GM23338 (cell line): ENCODE measurements around the gene RGSL1. TPM values are rescaled to one million over a fixed set of nuclear protein-coding genes. Genes with fewer than 3 reads are reported as not detected.

Source experiments
- ATAC-seq: fragments of 200-7000 bp; cut with Tn5 transposase; 3 replicates; pipeline ENCODE4 v1.9.1; 2020
- DNase-seq: peaks from one replicate; pipeline ENCODE4 v3.0.0-alpha.2; 2015; ENCODE audit warnings: low spot score
- H2AFZ ChIP-seq: fragments of 200-600 bp; sonication (generic); 2 replicates; pipeline ENCODE4 v1.8.0; 2016; ENCODE audit warnings: antibody characterized with exemption, mild to moderate bottlenecking, moderate library complexity
- H3F3A ChIP-seq: fragments of 200-600 bp; sonication (generic); replicated peaks from 2 replicates; pipeline ENCODE4 v1.8.0; 2017; ENCODE audit warnings: antibody characterized with exemption, mixed run types, low read depth
- H3K27ac ChIP-seq: fragments of 200-600 bp; sonication (generic); 2 replicates; pipeline ENCODE4 v1.6.1; 2016; ENCODE audit warnings: low read depth
- H3K27me3 ChIP-seq: fragments of 200-600 bp; sonication (generic); 2 replicates; pipeline ENCODE4 v1.8.0; 2016; ENCODE audit warnings: mild to moderate bottlenecking, mixed run types, moderate library complexity; ENCODE audit not compliant: insufficient read depth
- H3K36me3 ChIP-seq: fragments of 200-600 bp; sonication (generic); 2 replicates; pipeline ENCODE4 v1.8.0; 2016; ENCODE audit warnings: mild to moderate bottlenecking; ENCODE audit not compliant: insufficient read depth
- H3K4me1 ChIP-seq: fragments of 200-600 bp; sonication (generic); 2 replicates; pipeline ENCODE4 v1.8.0; 2016; ENCODE audit warnings: mild to moderate bottlenecking, moderate library complexity; ENCODE audit not compliant: insufficient read depth
- H3K4me2 ChIP-seq: fragments of 200-600 bp; sonication (generic); 2 replicates; pipeline ENCODE4 v1.7.1; 2017; ENCODE audit warnings: mixed run types
- H3K4me3 ChIP-seq: fragments of 200-600 bp; sonication (generic); 2 replicates; pipeline ENCODE4 v1.6.1; 2016; ENCODE audit warnings: mixed run types
- H3K79me2 ChIP-seq: fragments of 200-600 bp; sonication (generic); replicated peaks from 2 replicates; pipeline ENCODE4 v1.8.0; 2017; ENCODE audit warnings: mild to moderate bottlenecking; ENCODE audit not compliant: insufficient read depth
- H3K9me2 ChIP-seq: fragments of 200-600 bp; sonication (generic); 2 replicates; pipeline ENCODE4 v1.8.0; 2017; ENCODE audit not compliant: insufficient read depth
- H4K20me1 ChIP-seq: fragments of 200-600 bp; sonication (generic); replicated peaks from 2 replicates; pipeline ENCODE4 v1.8.0; 2017; ENCODE audit warnings: mild to moderate bottlenecking; ENCODE audit not compliant: insufficient read depth
- H3K27ac Mint-ChIP-seq: 2 replicates; pipeline ENCODE4 v1.8.0; 2020; ENCODE audit warnings: inconsistent platforms, mild to moderate bottlenecking, moderate library complexity, mixed read lengths
- H3K27me3 Mint-ChIP-seq: 3 replicates; pipeline ENCODE4 v1.8.0; 2022; ENCODE audit warnings: low read depth, mild to moderate bottlenecking, moderate library complexity, mixed read lengths, inconsistent platforms; ENCODE audit not compliant: insufficient read depth, poor library complexity
- H3K36me3 Mint-ChIP-seq: 3 replicates; pipeline ENCODE4 v1.8.0; 2021; ENCODE audit warnings: low read depth, mild to moderate bottlenecking, inconsistent platforms, moderate library complexity, mixed read lengths
- H3K4me1 Mint-ChIP-seq: 3 replicates; pipeline ENCODE4 v1.8.0; 2020; ENCODE audit warnings: mild to moderate bottlenecking, inconsistent platforms, mixed read lengths
- H3K4me3 Mint-ChIP-seq: 3 replicates; pipeline ENCODE4 v1.8.0; 2021; ENCODE audit warnings: moderate library complexity, mild to moderate bottlenecking, inconsistent platforms, mixed read lengths
- H3K9me3 Mint-ChIP-seq: 3 replicates; pipeline ENCODE4 v1.8.0; 2020; ENCODE audit warnings: moderate library complexity, mild to moderate bottlenecking, inconsistent platforms, mixed read lengths
- CREB1 ChIP-seq: fragments of 250-450 bp; sonication (Bioruptor Pico); IDR thresholded peaks from 2 replicates; pipeline ENCODE4 v1.5.0; 2020; ENCODE audit warnings: low read depth, mild to moderate bottlenecking, moderate library complexity
- EZH2 ChIP-seq: fragments of 200-600 bp; sonication (generic); IDR thresholded peaks from one replicate; pipeline ENCODE4 v1.8.0; 2017; ENCODE audit warnings: antibody characterized with exemption, mild to moderate bottlenecking, low read depth; ENCODE audit not compliant: unreplicated experiment
- EZH2phosphoT487 ChIP-seq: fragments of 200-600 bp; sonication (generic); IDR thresholded peaks from one replicate; pipeline ENCODE4 v1.8.1; 2018; ENCODE audit warnings: antibody characterized with exemption; ENCODE audit not compliant: unreplicated experiment
- NANOG ChIP-seq: IDR thresholded peaks from 2 replicates; pipeline ENCODE4 v1.6.1; 2016; ENCODE audit warnings: antibody characterized with exemption, borderline replicate concordance
- POLR2AphosphoS5 ChIP-seq: IDR thresholded peaks from 2 replicates; pipeline ENCODE4 v1.6.1; 2016; ENCODE audit warnings: antibody characterized with exemption, low read depth
- ZNF114 ChIP-seq: fragments of 250-450 bp; sonication (Bioruptor Pico); IDR thresholded peaks from 2 replicates; pipeline ENCODE4 v1.5.0; 2020; ENCODE audit warnings: mild to moderate bottlenecking, moderate library complexity
- ZNF331 ChIP-seq: fragments of 250-450 bp; sonication (Bioruptor Pico); IDR thresholded peaks from 2 replicates; pipeline ENCODE4 v1.5.0; 2020; ENCODE audit warnings: low read depth, mild to moderate bottlenecking, moderate library complexity
- polyA plus RNA-seq: library from polyadenylated mRNA; unstranded; fragments of >200 nt; fragmentation: Nextera tagmentation; extraction: Ambion mirVana; gene quantifications from 2 replicates; pipeline ENCODE4 v1.2.1, GENCODE V29; 2016
- total RNA-seq: library from RNA; depleted of rRNA; stranded (reverse); fragments of >200 nt; shearing (Covaris generic); gene quantifications from 2 replicates; pipeline ENCODE4 v1.2.3, GENCODE V29; 2014
- TF ChIP-seq, protein P1 (sequence below): IDR thresholded peaks from 2 replicates; pipeline ENCODE4 v1.6.1; 2016; ENCODE audit warnings: antibody characterized with exemption
- TF ChIP-seq, protein P2 (sequence below), 2 experiments: fragments of 200-600 bp in 1 of 2; sonication (generic) in 1 of 2; conservative IDR thresholded peaks; 2 replicates each; pipeline versions ENCODE4 v1.5.1 to v1.6.1; 2016 to 2017; ENCODE audit warnings: antibody characterized with exemption in 2 of 2, low read depth in 2 of 2, mild to moderate bottlenecking in 2 of 2, moderate library complexity in 1 of 2
- TF ChIP-seq, protein P3 (sequence below): fragments of 250-450 bp; sonication (Bioruptor Pico); IDR thresholded peaks from 2 replicates; pipeline ENCODE4 v1.5.0; 2020; ENCODE audit warnings: mild to moderate bottlenecking, moderate library complexity

Gene RGSL1
- total and polyA plus RNA-seq, 2 experiments from 2014 or later, result not detected

DNA sequence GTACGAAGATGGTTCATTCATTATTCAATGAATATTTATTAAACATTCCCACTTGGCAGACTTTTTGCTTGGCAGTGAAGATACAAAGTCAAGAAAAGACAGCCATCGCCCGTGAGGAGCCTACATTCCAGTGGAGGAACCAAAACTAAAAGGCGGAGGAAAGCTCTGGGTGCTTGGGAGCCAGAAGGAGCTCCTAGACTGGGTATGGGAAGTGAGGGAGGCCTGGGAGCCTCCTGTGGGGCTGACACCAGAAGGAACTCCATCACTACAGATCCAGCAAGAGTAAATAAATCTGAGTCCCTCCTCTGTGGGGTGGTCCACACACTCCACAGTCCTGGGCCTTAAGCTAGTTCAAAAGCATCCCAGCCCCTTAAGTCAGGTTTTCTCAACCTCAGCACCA is 124.2 kb downstream of the RGSL1 start:
- Histone ChIP-seq H3K4me2 (no peak overlapping the region), H3K9me2 (0 out of 2 replicates have a peak, but pooled peaks cover 3% of the 10 kb centered on the region), H3K4me1 (no peaks in the 10 kb centered on the region), H3K4me3 (no peak overlapping the region), H3K27me3 (no peaks in the 10 kb centered on the region), H4K20me1 (no peaks in the 10 kb centered on the region), H3F3A (no peaks in the 10 kb centered on the region), H3K27ac (no peak overlapping the region), H3K79me2 (no peaks in the 10 kb centered on the region), H2AFZ (no peak overlapping the region), H3K36me3 (no peaks in the 10 kb centered on the region)
- Mint-ChIP-seq H3K36me3 (no peaks in the 10 kb centered on the region), H3K4me1 (no peaks in the 10 kb centered on the region), H3K27me3 (no peaks in the 10 kb centered on the region), H3K4me3 (no peak overlapping the region), H3K27ac (no peak overlapping the region), H3K9me3 (no peaks in the 10 kb centered on the region; the same call in 2 of the 3 replicates)
- ATAC-seq, result no peak
- TF ChIP-seq NANOG (no peak), EZH2phosphoT487 (no peak), ZNF114 (CRISPR knock-in tag) (no peak), ZNF331 (CRISPR knock-in tag) (no peak), POLR2AphosphoS5 (no peak)
- TF ChIP-seq, protein P1, sequence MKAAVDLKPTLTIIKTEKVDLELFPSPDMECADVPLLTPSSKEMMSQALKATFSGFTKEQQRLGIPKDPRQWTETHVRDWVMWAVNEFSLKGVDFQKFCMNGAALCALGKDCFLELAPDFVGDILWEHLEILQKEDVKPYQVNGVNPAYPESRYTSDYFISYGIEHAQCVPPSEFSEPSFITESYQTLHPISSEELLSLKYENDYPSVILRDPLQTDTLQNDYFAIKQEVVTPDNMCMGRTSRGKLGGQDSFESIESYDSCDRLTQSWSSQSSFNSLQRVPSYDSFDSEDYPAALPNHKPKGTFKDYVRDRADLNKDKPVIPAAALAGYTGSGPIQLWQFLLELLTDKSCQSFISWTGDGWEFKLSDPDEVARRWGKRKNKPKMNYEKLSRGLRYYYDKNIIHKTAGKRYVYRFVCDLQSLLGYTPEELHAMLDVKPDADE, result no peak
- TF ChIP-seq, protein P2, sequence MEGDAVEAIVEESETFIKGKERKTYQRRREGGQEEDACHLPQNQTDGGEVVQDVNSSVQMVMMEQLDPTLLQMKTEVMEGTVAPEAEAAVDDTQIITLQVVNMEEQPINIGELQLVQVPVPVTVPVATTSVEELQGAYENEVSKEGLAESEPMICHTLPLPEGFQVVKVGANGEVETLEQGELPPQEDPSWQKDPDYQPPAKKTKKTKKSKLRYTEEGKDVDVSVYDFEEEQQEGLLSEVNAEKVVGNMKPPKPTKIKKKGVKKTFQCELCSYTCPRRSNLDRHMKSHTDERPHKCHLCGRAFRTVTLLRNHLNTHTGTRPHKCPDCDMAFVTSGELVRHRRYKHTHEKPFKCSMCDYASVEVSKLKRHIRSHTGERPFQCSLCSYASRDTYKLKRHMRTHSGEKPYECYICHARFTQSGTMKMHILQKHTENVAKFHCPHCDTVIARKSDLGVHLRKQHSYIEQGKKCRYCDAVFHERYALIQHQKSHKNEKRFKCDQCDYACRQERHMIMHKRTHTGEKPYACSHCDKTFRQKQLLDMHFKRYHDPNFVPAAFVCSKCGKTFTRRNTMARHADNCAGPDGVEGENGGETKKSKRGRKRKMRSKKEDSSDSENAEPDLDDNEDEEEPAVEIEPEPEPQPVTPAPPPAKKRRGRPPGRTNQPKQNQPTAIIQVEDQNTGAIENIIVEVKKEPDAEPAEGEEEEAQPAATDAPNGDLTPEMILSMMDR (conservative IDR thresholded peaks at IDR 0.05; ENCODE audit: low read depth in 2 of 2), result no peak
- DNase-seq, result no peak

GRCh38 chr1:182575540-182576149 is 125.7 kb downstream of the RGSL1 start:
- Histone ChIP-seq H3K79me2 (no peaks in the 10 kb centered on the region), H3K4me2 (no peak overlapping the region), H3K27me3 (no peaks in the 10 kb centered on the region), H3K36me3 (no peaks in the 10 kb centered on the region), H3F3A (no peaks in the 10 kb centered on the region), H3K9me2 (0 out of 2 replicates have a peak, but pooled peaks cover 2% of the 10 kb centered on the region), H3K4me3 (no peak overlapping the region), H3K4me1 (no peaks in the 10 kb centered on the region), H3K27ac (no peak overlapping the region), H2AFZ (no peak overlapping the region), H4K20me1 (no peaks in the 10 kb centered on the region)
- ATAC-seq, result no peak
- Mint-ChIP-seq H3K27me3 (no peaks in the 10 kb centered on the region), H3K36me3 (no peaks in the 10 kb centered on the region), H3K9me3 (no peaks in the 10 kb centered on the region; the same call in 2 of the 3 replicates), H3K4me1 (no peaks in the 10 kb centered on the region), H3K4me3 (no peak overlapping the region), H3K27ac (no peak overlapping the region)
- DNase-seq, result no peak
- TF ChIP-seq, protein P3, sequence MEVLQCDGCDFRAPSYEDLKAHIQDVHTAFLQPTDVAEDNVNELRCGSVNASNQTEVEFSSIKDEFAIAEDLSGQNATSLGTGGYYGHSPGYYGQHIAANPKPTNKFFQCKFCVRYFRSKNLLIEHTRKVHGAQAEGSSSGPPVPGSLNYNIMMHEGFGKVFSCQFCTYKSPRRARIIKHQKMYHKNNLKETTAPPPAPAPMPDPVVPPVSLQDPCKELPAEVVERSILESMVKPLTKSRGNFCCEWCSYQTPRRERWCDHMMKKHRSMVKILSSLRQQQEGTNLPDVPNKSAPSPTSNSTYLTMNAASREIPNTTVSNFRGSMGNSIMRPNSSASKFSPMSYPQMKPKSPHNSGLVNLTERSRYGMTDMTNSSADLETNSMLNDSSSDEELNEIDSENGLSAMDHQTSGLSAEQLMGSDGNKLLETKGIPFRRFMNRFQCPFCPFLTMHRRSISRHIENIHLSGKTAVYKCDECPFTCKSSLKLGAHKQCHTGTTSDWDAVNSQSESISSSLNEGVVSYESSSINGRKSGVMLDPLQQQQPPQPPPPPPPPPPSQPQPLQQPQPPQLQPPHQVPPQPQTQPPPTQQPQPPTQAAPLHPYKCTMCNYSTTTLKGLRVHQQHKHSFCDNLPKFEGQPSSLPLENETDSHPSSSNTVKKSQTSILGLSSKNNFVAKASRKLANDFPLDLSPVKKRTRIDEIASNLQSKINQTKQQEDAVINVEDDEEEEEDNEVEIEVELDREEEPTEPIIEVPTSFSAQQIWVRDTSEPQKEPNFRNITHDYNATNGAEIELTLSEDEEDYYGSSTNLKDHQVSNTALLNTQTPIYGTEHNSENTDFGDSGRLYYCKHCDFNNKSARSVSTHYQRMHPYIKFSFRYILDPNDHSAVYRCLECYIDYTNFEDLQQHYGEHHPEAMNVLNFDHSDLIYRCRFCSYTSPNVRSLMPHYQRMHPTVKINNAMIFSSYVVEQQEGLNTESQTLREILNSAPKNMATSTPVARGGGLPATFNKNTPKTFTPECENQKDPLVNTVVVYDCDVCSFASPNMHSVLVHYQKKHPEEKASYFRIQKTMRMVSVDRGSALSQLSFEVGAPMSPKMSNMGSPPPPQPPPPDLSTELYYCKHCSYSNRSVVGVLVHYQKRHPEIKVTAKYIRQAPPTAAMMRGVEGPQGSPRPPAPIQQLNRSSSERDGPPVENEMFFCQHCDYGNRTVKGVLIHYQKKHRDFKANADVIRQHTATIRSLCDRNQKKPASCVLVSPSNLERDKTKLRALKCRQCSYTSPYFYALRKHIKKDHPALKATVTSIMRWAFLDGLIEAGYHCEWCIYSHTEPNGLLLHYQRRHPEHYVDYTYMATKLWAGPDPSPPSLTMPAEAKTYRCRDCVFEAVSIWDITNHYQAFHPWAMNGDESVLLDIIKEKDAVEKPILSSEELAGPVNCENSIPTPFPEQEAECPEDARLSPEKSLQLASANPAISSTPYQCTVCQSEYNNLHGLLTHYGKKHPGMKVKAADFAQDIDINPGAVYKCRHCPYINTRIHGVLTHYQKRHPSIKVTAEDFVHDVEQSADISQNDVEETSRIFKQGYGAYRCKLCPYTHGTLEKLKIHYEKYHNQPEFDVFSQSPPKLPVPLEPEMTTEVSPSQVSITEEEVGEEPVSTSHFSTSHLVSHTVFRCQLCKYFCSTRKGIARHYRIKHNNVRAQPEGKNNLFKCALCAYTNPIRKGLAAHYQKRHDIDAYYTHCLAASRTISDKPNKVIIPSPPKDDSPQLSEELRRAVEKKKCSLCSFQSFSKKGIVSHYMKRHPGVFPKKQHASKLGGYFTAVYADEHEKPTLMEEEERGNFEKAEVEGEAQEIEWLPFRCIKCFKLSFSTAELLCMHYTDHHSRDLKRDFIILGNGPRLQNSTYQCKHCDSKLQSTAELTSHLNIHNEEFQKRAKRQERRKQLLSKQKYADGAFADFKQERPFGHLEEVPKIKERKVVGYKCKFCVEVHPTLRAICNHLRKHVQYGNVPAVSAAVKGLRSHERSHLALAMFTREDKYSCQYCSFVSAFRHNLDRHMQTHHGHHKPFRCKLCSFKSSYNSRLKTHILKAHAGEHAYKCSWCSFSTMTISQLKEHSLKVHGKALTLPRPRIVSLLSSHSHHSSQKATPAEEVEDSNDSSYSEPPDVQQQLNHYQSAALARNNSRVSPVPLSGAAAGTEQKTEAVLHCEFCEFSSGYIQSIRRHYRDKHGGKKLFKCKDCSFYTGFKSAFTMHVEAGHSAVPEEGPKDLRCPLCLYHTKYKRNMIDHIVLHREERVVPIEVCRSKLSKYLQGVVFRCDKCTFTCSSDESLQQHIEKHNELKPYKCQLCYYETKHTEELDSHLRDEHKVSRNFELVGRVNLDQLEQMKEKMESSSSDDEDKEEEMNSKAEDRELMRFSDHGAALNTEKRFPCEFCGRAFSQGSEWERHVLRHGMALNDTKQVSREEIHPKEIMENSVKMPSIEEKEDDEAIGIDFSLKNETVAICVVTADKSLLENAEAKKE (CRISPR knock-in tag), result no peak
- TF ChIP-seq ZNF114 (CRISPR knock-in tag), result no peak
- TF ChIP-seq, protein P1, result no peak
- no peak for TF ChIP-seq EZH2
- TF ChIP-seq CREB1 (CRISPR knock-in tag), result no peak
